HepG2 (cell line): Measurements from ENCODE around the gene FXYD6. TPM values are rescaled to one million over a fixed set of nuclear protein-coding genes. Genes with fewer than 3 reads are reported as not detected.

ENCODE experiments used
- ATAC-seq: fragments of 200-7000 bp; cut with Tn5 transposase; 3 replicates; pipeline ENCODE4 v1.9.1; 2020; ENCODE audit warnings: mild to moderate bottlenecking, moderate library complexity
- BruUV-seq: library from RNA; stranded (reverse); fragments of 400-500 nt; replicated peaks from 2 replicates; lab custom pipeline; 2021; lab: Mats Ljungman, UMichigan
- CTCF ChIA-PET: fragments of 300-600 bp; formaldehyde crosslinking; extraction: SDS; loops from one replicate; lab custom pipeline; 2021; ENCODE audit warnings: low total read pairs, inconsistent platforms, low intra/inter-chr PET ratio; lab: Yijun Ruan, JAX
- POLR2A ChIA-PET: fragments of 350-600 bp; sonication (Branson Sonifier 250); formaldehyde crosslinking; loops from one replicate; lab custom pipeline; 2020; ENCODE audit warnings: antibody characterized with exemption, inconsistent platforms; lab: Yijun Ruan, JAX
- DNase-seq: peaks from one replicate; pipeline ENCODE4 v3.0.0-alpha.2; 2015; ENCODE audit warnings: low spot score
- FAIRE-seq: peaks from 3 replicates; lab custom pipeline; 2011; peaks lifted over from hg19 to GRCh38; lab: Jason Lieb, UNC
- H2AFZ ChIP-seq: one replicate; pipeline ENCODE4 v1.6.1; 2011; ENCODE audit warnings: low read length, inconsistent platforms
- H3K27ac ChIP-seq: fragments of 300-600 bp; 3 replicates; pipeline ENCODE4 v1.8.0; 2011; ENCODE audit warnings: mixed run types, mild to moderate bottlenecking, mixed read lengths, low read length, inconsistent platforms; ENCODE audit not compliant: insufficient read depth; ENCODE audit errors: extremely low read length
- H3K27me3 ChIP-seq, 2 experiments: fragments of 200-600 bp in 1 of 2; 2 replicates in 1 of 2; 3 replicates in 1 of 2; pipeline versions ENCODE4 v1.6.0 to v1.8.0; 2011; ENCODE audit warnings: low read length in 2 of 2, mild to moderate bottlenecking in 2 of 2, moderate library complexity in 2 of 2, inconsistent platforms in 1 of 2; ENCODE audit not compliant: insufficient read depth in 2 of 2, control insufficient read depth in 1 of 2
- H3K36me3 ChIP-seq, 2 experiments: fragments of 200-600 bp in 1 of 2; replicated peaks in 1 of 2; 2 replicates in 1 of 2; 3 replicates in 1 of 2; pipeline versions ENCODE4 v1.5.1 to v1.8.0; 2011; ENCODE audit warnings: low read length in 2 of 2, inconsistent platforms in 1 of 2; ENCODE audit not compliant: insufficient read depth in 2 of 2, control insufficient read depth in 1 of 2
- H3K4me1 ChIP-seq: 2 replicates; pipeline ENCODE4 v1.5.1; 2012; ENCODE audit warnings: low read length, inconsistent platforms; ENCODE audit not compliant: insufficient read depth
- H3K4me2 ChIP-seq: 2 replicates; pipeline ENCODE4 v1.6.0; 2011; ENCODE audit warnings: low read depth, low read length, inconsistent platforms
- H3K4me3 ChIP-seq, 3 experiments: fragments of 200-600 bp in 1 of 3; sonication (generic), shearing (Covaris generic) in 1 of 3; replicated peaks in 1 of 3; 2 replicates each; pipeline ENCODE4 v1.5.1; 2011 to 2016; ENCODE audit warnings: low read length in 3 of 3, inconsistent platforms in 2 of 3, low read depth in 2 of 3, mild to moderate bottlenecking in 2 of 3, control low read depth in 1 of 3, mixed read lengths in 1 of 3; ENCODE audit not compliant: insufficient read depth in 1 of 3
- H3K79me2 ChIP-seq: one replicate; pipeline ENCODE4 v1.6.1; 2011; ENCODE audit warnings: low read length, inconsistent platforms; ENCODE audit not compliant: insufficient read depth
- H3K9ac ChIP-seq: 2 replicates; pipeline ENCODE4 v1.6.0; 2011; ENCODE audit warnings: mild to moderate bottlenecking, low read depth, low read length, inconsistent platforms; ENCODE audit not compliant: insufficient read depth
- H3K9me3 ChIP-seq: 2 replicates; pipeline ENCODE4 v1.5.1; 2012; ENCODE audit warnings: mild to moderate bottlenecking, low read length
- H4K20me1 ChIP-seq: 2 replicates; pipeline ENCODE4 v1.6.0; 2011; ENCODE audit warnings: inconsistent platforms, mild to moderate bottlenecking, low read length, moderate library complexity; ENCODE audit not compliant: insufficient read depth
- CC2D1A ChIP-seq: sonication (generic); formaldehyde crosslinking; IDR thresholded peaks from 2 replicates; pipeline ENCODE4 v1.8.1; 2023; ENCODE audit warnings: mild to moderate bottlenecking, missing genetic modification reagents
- FUBP1 ChIP-seq: sonication (generic); formaldehyde crosslinking; IDR thresholded peaks from 2 replicates; pipeline ENCODE4 v1.5.1; 2020; ENCODE audit warnings: missing genetic modification reagents, mild to moderate bottlenecking, borderline replicate concordance
- HHEX ChIP-seq: IDR thresholded peaks from 2 replicates; pipeline ENCODE4 v1.6.1; 2016; ENCODE audit warnings: control low read depth
- LCORL ChIP-seq, 2 experiments: fragments of 450-650 bp in 1 of 2; sonication (generic) in 1 of 2; formaldehyde crosslinking in 1 of 2; IDR thresholded peaks; 2 replicates each; pipeline versions ENCODE4 v1.5.0 to v1.6.1; 2017 to 2020; ENCODE audit warnings: antibody characterized with exemption in 1 of 2, missing genetic modification reagents in 1 of 2
- MIXL1 ChIP-seq: IDR thresholded peaks from 2 replicates; pipeline ENCODE4 v1.6.1; 2016
- STAG1 ChIP-seq: sonication (generic); formaldehyde crosslinking; IDR thresholded peaks from 2 replicates; pipeline ENCODE4 v1.4.0; 2020; ENCODE audit warnings: missing genetic modification reagents
- ZHX2 ChIP-seq, 2 experiments: sonication (generic) in 1 of 2; formaldehyde crosslinking in 1 of 2; IDR thresholded peaks; 2 replicates each; pipeline versions ENCODE4 v1.6.1 to v1.9.0; 2014 to 2022; ENCODE audit warnings: antibody characterized with exemption in 1 of 2, borderline replicate concordance in 1 of 2, inconsistent platforms in 1 of 2, low read depth in 1 of 2, missing genetic modification reagents in 1 of 2
- ZNF136 ChIP-seq: sonication (generic); formaldehyde crosslinking; IDR thresholded peaks from 2 replicates; pipeline ENCODE4 v1.8.1; 2022; ENCODE audit warnings: low read depth, mild to moderate bottlenecking, moderate library complexity, missing genetic modification reagents
- ZNF790 ChIP-seq: sonication (generic); formaldehyde crosslinking; IDR thresholded peaks from 2 replicates; pipeline ENCODE4 v1.8.0; 2022; ENCODE audit warnings: missing genetic modification reagents, mild to moderate bottlenecking, borderline replicate concordance
- WGBS: methylation state at CpG from one replicate; pipeline ENCODE4 v1.1.6; 2017; ENCODE audit warnings: low lambda C conversion rate; 5-methylcytosine and 5-hydroxymethylcytosine counted together
- in situ Hi-C: cut with HindIII; loops from 2 replicates; pipeline ENCODE4 v1.10.0; 2017; ENCODE audit warnings: low pct_unique_long_range_greater_than_20kb; ENCODE audit not compliant: extremely low pct_ligation_motif_present
- intact Hi-C: fragments of 100-400 bp; cut with micrococcal nuclease; formaldehyde crosslinking; loops from one replicate; pipeline ENCODE4 v1.10.0; 2022; ENCODE audit not compliant: unreplicated experiment
- polyA plus RNA-seq, 8 experiments: library from polyadenylated mRNA; depleted of rRNA in 3 of 8; stranded (reverse) in 7 of 8; unstranded in 1 of 8; fragments of >200 nt; fragmentation: Illumina TruSeq in 4 of 8; extraction: Trizol in 4 of 8; gene quantifications; 2 replicates each; pipeline versions ENCODE4 v1.2.1 to v1.2.3, GENCODE V29; 2011 to 2016; ENCODE audit warnings: low read depth in 4 of 8, missing spikeins in 1 of 8, mixed read lengths in 1 of 8; ENCODE audit not compliant: insufficient read depth in 1 of 8
- total RNA-seq, 5 experiments: library from RNA; depleted of rRNA; stranded (reverse); fragments of >200 nt; fragmentation: Illumina TruSeq; extraction: Trizol; gene quantifications; 2 replicates each; pipeline ENCODE4 v1.2.3, GENCODE V29; 2016; ENCODE audit warnings: low read depth in 1 of 5
- TF ChIP-seq, protein P1 (sequence below): conservative IDR thresholded peaks from 2 replicates; pipeline ENCODE4 v1.6.1; 2018; ENCODE audit warnings: missing genetic modification reagents

Gene FXYD6
- total and polyA plus RNA-seq, 2 of the 13 experiments (the other 11 are each of a cell fraction or from before 2014, with no cell fraction given) = not detected

- no TSS peak for BruUV-seq
- no peaks in the 10 kb centered on the region for H3K9me3 ChIP-seq
- no peak overlapping the region for H3K4me3 ChIP-seq
- intact Hi-C loops (loop anchor here (10.0 kb wide), 1 partner anchor 64 kb away; no protein-coding TSS in a partner anchor), in situ Hi-C loops (no loop called here)
- H3K79me2 ChIP-seq = no peaks in the 10 kb centered on the region
- no peak overlapping the region for H3K27ac ChIP-seq
- POLR2A ChIA-PET = no interaction called here
- no peaks in the 10 kb centered on the region for H4K20me1 ChIP-seq
- H2AFZ ChIP-seq = no peak overlapping the region
- CTCF ChIA-PET = no interaction called here
- peaks cover 1 to 56% of the 10 kb centered on the region in 2 experiments for H3K27me3 ChIP-seq
- no peaks in the 10 kb centered on the region for H3K36me3 ChIP-seq
- no peak overlapping the region for H3K4me2 ChIP-seq
- no peaks in the 10 kb centered on the region for H3K4me1 ChIP-seq
- WGBS = 30% methylated on average over 13 of the region's 17 CpGs
- no peak overlapping the region for H3K9ac ChIP-seq
- DNase-seq (no peak), ATAC-seq (no peak), FAIRE-seq (no peak)
- no peak for TF ChIP-seq MIXL1 (CRISPR knock-in tag)
- no peak for TF ChIP-seq LCORL (IDR thresholded peaks at IDR 0.05)
- TF ChIP-seq LCORL (CRISPR knock-in tag; IDR thresholded peaks at IDR 0.05) = no peak
- TF ChIP-seq FUBP1 = no peak
- TF ChIP-seq ZNF790 (CRISPR knock-in tag) = no peak
- TF ChIP-seq ZHX2 (IDR thresholded peaks at IDR 0.05; ENCODE audit: low read depth) = no peak
- no peak for TF ChIP-seq ZHX2 (CRISPR knock-in tag; IDR thresholded peaks at IDR 0.05; ENCODE audit: borderline replicate concordance)
- TF ChIP-seq STAG1 (CRISPR knock-in tag) = no peak
- no peak for TF ChIP-seq CC2D1A (CRISPR knock-in tag)
- TF ChIP-seq ZNF136 (CRISPR knock-in tag) = no peak
- no peak for TF ChIP-seq HHEX (CRISPR knock-in tag)
- TF ChIP-seq, protein P1, sequence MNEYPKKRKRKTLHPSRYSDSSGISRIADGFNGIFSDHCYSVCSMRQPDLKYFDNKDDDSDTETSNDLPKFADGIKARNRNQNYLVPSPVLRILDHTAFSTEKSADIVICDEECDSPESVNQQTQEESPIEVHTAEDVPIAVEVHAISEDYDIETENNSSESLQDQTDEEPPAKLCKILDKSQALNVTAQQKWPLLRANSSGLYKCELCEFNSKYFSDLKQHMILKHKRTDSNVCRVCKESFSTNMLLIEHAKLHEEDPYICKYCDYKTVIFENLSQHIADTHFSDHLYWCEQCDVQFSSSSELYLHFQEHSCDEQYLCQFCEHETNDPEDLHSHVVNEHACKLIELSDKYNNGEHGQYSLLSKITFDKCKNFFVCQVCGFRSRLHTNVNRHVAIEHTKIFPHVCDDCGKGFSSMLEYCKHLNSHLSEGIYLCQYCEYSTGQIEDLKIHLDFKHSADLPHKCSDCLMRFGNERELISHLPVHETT = no peak
Measured at GRCh38 chr11:117908109-117908895, 31.8 kb upstream of the FXYD6 start.
